SK-N-SH (cell line): Measurements from ENCODE around the gene CHPF2. TPM values are rescaled to one million over a fixed set of nuclear protein-coding genes. Genes with fewer than 3 reads are reported as not detected.

Experiments used
- CTCF ChIA-PET: fragments of 300-600, 350-600 bp; formaldehyde crosslinking; extraction: SDS; loops from one replicate; lab custom pipeline; 2021; lab: Yijun Ruan, JAX
- POLR2A ChIA-PET: fragments of 350-600 bp; sonication (Branson Sonifier 250); formaldehyde crosslinking; extraction: SDS; loops from one replicate; lab custom pipeline; 2020; ENCODE audit warnings: antibody characterized with exemption, inconsistent platforms; lab: Yijun Ruan, JAX
- DNase-seq: peaks from one replicate; pipeline ENCODE4 v3.0.0; 2012
- H2AFZ ChIP-seq: fragments of 200-600 bp; sonication (generic); 2 replicates; pipeline ENCODE4 v1.8.1; 2016; ENCODE audit warnings: antibody characterized with exemption, mild to moderate bottlenecking, low read depth
- H3F3A ChIP-seq: fragments of 200-600 bp; sonication (generic); replicated peaks from 2 replicates; pipeline ENCODE3; 2016; ENCODE audit warnings: antibody characterized with exemption, mild to moderate bottlenecking; ENCODE audit not compliant: insufficient read depth
- H3K27ac ChIP-seq, 2 experiments: fragments of 200-500 bp in 1 of 2; fragments of 200-600 bp in 1 of 2; sonication (Bioruptor generic) in 1 of 2; sonication (generic), shearing (Covaris generic) in 1 of 2; 2 replicates each; pipeline versions ENCODE4 v1.5.1 to v1.6.1; 2014 to 2016; ENCODE audit warnings: low read depth in 2 of 2, inconsistent platforms in 1 of 2, low read length in 1 of 2, mild to moderate bottlenecking in 1 of 2, mixed read lengths in 1 of 2
- H3K27me3 ChIP-seq: fragments of 200-600 bp; sonication (generic), shearing (Covaris generic); 2 replicates; pipeline ENCODE4 v1.6.1; 2016; ENCODE audit warnings: mixed run types; ENCODE audit not compliant: insufficient read depth
- H3K36me3 ChIP-seq, 2 experiments: fragments of 200-500 bp in 1 of 2; fragments of 200-600 bp in 1 of 2; sonication (Bioruptor generic) in 1 of 2; sonication (generic) in 1 of 2; replicated peaks in 1 of 2; 2 replicates each; pipeline versions ENCODE3 to v1.5.1; 2014 to 2016; ENCODE audit warnings: low read length in 1 of 2, mild to moderate bottlenecking in 1 of 2; ENCODE audit not compliant: insufficient read depth in 2 of 2, control insufficient read depth in 1 of 2
- H3K4me1 ChIP-seq, 2 experiments: fragments of 200-500 bp in 1 of 2; fragments of 200-600 bp in 1 of 2; sonication (Bioruptor generic) in 1 of 2; sonication (generic), shearing (Covaris generic) in 1 of 2; 2 replicates each; pipeline versions ENCODE4 v1.5.1 to v1.6.1; 2014 to 2016; ENCODE audit warnings: low read depth in 1 of 2, low read length in 1 of 2, mixed run types in 1 of 2; ENCODE audit not compliant: insufficient read depth in 2 of 2, control insufficient read depth in 1 of 2
- H3K4me2 ChIP-seq: fragments of 200-600 bp; sonication (generic), shearing (Covaris generic); 2 replicates; pipeline ENCODE4 v1.6.1; 2017; ENCODE audit warnings: mixed run types
- H3K4me3 ChIP-seq, 2 experiments: fragments of 200-500 bp in 1 of 2; fragments of 200-600 bp in 1 of 2; sonication (Bioruptor generic) in 1 of 2; sonication (generic), shearing (Covaris generic) in 1 of 2; 2 replicates each; pipeline versions ENCODE4 v1.5.1 to v1.8.1; 2014 to 2016; ENCODE audit warnings: low read depth in 2 of 2, inconsistent platforms in 1 of 2, low read length in 1 of 2, mild to moderate bottlenecking in 1 of 2, mixed read lengths in 1 of 2, moderate library complexity in 1 of 2
- H3K79me2 ChIP-seq: fragments of 200-600 bp; sonication (generic); 2 replicates; pipeline ENCODE4 v1.8.1; 2017; ENCODE audit warnings: mild to moderate bottlenecking; ENCODE audit not compliant: insufficient read depth
- H3K9ac ChIP-seq: fragments of 200-600 bp; sonication (generic); 2 replicates; pipeline ENCODE4 v1.6.1; 2017; ENCODE audit warnings: mixed run types
- H3K9me2 ChIP-seq: fragments of 200-600 bp; sonication (generic); 2 replicates; pipeline ENCODE4 v1.6.1; 2017; ENCODE audit warnings: mixed run types
- H3K9me3 ChIP-seq: fragments of 200-600 bp; sonication (generic); 2 replicates; pipeline ENCODE4 v1.6.1; 2017; ENCODE audit warnings: mixed run types, mild to moderate bottlenecking, moderate library complexity
- H4K20me1 ChIP-seq: fragments of 200-600 bp; sonication (generic); 2 replicates; pipeline ENCODE4 v1.6.1; 2017; ENCODE audit warnings: mild to moderate bottlenecking, mixed run types; ENCODE audit not compliant: insufficient read depth
- ELF1 ChIP-seq: IDR thresholded peaks from 2 replicates; pipeline ENCODE4 v1.4.0; 2012
- EZH2phosphoT487 ChIP-seq: fragments of 200-600 bp; sonication (generic); IDR thresholded peaks from 2 replicates; pipeline ENCODE4 v1.6.1; 2017; ENCODE audit warnings: low read depth, mixed run types, mild to moderate bottlenecking, antibody characterized with exemption, moderate library complexity, borderline replicate concordance
- FOSL2 ChIP-seq: IDR thresholded peaks from 2 replicates; pipeline ENCODE4 v1.4.0; 2012; ENCODE audit warnings: low read depth, mild to moderate bottlenecking, moderate library complexity, borderline replicate concordance
- FOXJ3 ChIP-seq: sonication (generic); formaldehyde crosslinking; IDR thresholded peaks from 2 replicates; pipeline ENCODE4 v1.5.1; 2020; ENCODE audit warnings: mild to moderate bottlenecking, missing genetic modification reagents
- FOXM1 ChIP-seq: IDR thresholded peaks from 2 replicates; pipeline ENCODE4 v1.4.0; 2012; ENCODE audit warnings: low read depth, mild to moderate bottlenecking
- GATA2 ChIP-seq: sonication (generic); formaldehyde crosslinking; IDR thresholded peaks from 2 replicates; pipeline ENCODE4 v1.5.0; 2020; ENCODE audit warnings: mild to moderate bottlenecking, missing genetic modification reagents
- IRF3 ChIP-seq: fragments of 150-350 bp; IDR thresholded peaks from 2 replicates; pipeline ENCODE4 v1.6.1; 2016; ENCODE audit warnings: mild to moderate bottlenecking, low read depth, low read length
- JUND ChIP-seq: IDR thresholded peaks from 2 replicates; pipeline ENCODE4 v1.4.0; 2012
- MAX ChIP-seq: IDR thresholded peaks from 2 replicates; pipeline ENCODE4 v1.4.0; 2012; ENCODE audit warnings: low read depth
- MXI1 ChIP-seq: IDR thresholded peaks from 2 replicates; pipeline ENCODE4 v1.6.1; 2012; ENCODE audit warnings: mild to moderate bottlenecking, low read depth, low read length, improper control_type of control experiment
- NFIC ChIP-seq: IDR thresholded peaks from 2 replicates; pipeline ENCODE4 v1.4.0; 2012; ENCODE audit warnings: borderline replicate concordance
- PBX3 ChIP-seq: IDR thresholded peaks from 2 replicates; pipeline ENCODE4; 2012
- POLR2AphosphoS5 ChIP-seq: IDR thresholded peaks from 2 replicates; pipeline ENCODE4 v1.6.1; 2012; ENCODE audit warnings: low read depth, low read length
- RAD21 ChIP-seq: IDR thresholded peaks from 2 replicates; pipeline ENCODE4 v1.6.1; 2012; ENCODE audit warnings: mild to moderate bottlenecking, low read length
- RCOR1 ChIP-seq: fragments of 150-350 bp; IDR thresholded peaks from 2 replicates; pipeline ENCODE4 v1.6.1; 2017; ENCODE audit warnings: antibody characterized with exemption, low read length
- RXRA ChIP-seq: IDR thresholded peaks from 2 replicates; pipeline ENCODE4 v1.4.0; 2012; ENCODE audit warnings: low read depth, mild to moderate bottlenecking, borderline replicate concordance
- SIN3A ChIP-seq: IDR thresholded peaks from 2 replicates; pipeline ENCODE4 v1.6.1; 2012; ENCODE audit warnings: low read depth, mild to moderate bottlenecking, low read length, moderate library complexity, borderline replicate concordance
- SMC3 ChIP-seq: IDR thresholded peaks from 2 replicates; pipeline ENCODE4 v1.6.1; 2012; ENCODE audit warnings: low read depth, low read length, improper control_type of control experiment
- TCF12 ChIP-seq: IDR thresholded peaks from 2 replicates; pipeline ENCODE4 v1.4.0; 2012
- TEAD4 ChIP-seq: IDR thresholded peaks from 2 replicates; pipeline ENCODE4 v1.4.0; 2012; ENCODE audit warnings: mild to moderate bottlenecking, borderline replicate concordance; ENCODE audit not compliant: insufficient read depth
- USF1 ChIP-seq: IDR thresholded peaks from 2 replicates; pipeline ENCODE4 v1.4.0; 2012; ENCODE audit warnings: low read depth, borderline replicate concordance
- WGBS: methylation state at CpG from one replicate; pipeline ENCODE4 v1.1.6; 2017; ENCODE audit warnings: low lambda C conversion rate; 5-methylcytosine and 5-hydroxymethylcytosine counted together
- polyA plus RNA-seq, 3 experiments: library from polyadenylated mRNA; depleted of rRNA; stranded (reverse); fragments of >200 nt; gene quantifications; 2 replicates each; pipeline ENCODE4 v1.2.3, GENCODE V29; 2012

The CHPF2 gene
- polyA plus RNA-seq, 1 of the 3 experiments (the other 2 are of a cell fraction), result 68.6 TPM

GRCh38 chr7:151229249-151229648, 3.0 kb upstream of the CHPF2 start:
- Histone ChIP-seq H2AFZ (no peak overlapping the region), H3K9ac (no peak overlapping the region), H3F3A (peaks cover 9% of the 10 kb centered on the region), H3K4me2 (no peak overlapping the region), H3K79me2 (peaks cover 50% of the 10 kb centered on the region), H3K27ac (no peak overlapping the region), H3K36me3 (peaks cover 17 to 22% of the 10 kb centered on the region in 2 experiments), H3K4me3 (no peak overlapping the region), H3K27me3 (no peaks in the 10 kb centered on the region), H3K4me1 (peaks cover 16 to 38% of the 10 kb centered on the region in 2 experiments), H3K9me2 (no peaks in the 10 kb centered on the region), H4K20me1 (peaks cover 11% of the 10 kb centered on the region), H3K9me3 (no peaks in the 10 kb centered on the region)
- 86% methylated on average over 10 of the region's 10 CpGs for WGBS
- no peak for DNase-seq
- ChIA-PET CTCF (interaction anchor here (4.9 kb wide), 1 partner anchor 14 kb away, joined by 46 read pairs; no protein-coding TSS in a partner anchor), POLR2A (no interaction called here)
- TF ChIP-seq RAD21 (no peak), FOSL2 (no peak), GATA2 (CRISPR knock-in tag) (no peak), EZH2phosphoT487 (no peak), POLR2AphosphoS5 (no peak), NFIC (no peak), RCOR1 (no peak), TEAD4 (no peak), MXI1 (no peak), SMC3 (no peak), FOXJ3 (CRISPR knock-in tag) (no peak), ELF1 (no peak), IRF3 (no peak), RXRA (no peak)

GRCh38 chr7:151231080-151231479, 1.2 kb upstream of the CHPF2 start:
- no peaks in the 10 kb centered on the region for H3K9me2 ChIP-seq
- CTCF ChIA-PET, result interaction anchor here (7.7 kb wide), 1 partner anchor 14 kb away, joined by 122 read pairs; no protein-coding TSS in a partner anchor

More at GRCh38 chr7:151231080-151231479, 1.2 kb upstream of the CHPF2 start:
- peak overlapping the region; percentile 11; the same call in 1 of the 2 replicates for H2AFZ ChIP-seq
- no peaks in the 10 kb centered on the region for H3K9me3 ChIP-seq
- peaks cover 14 to 23% of the 10 kb centered on the region in 2 experiments for H3K36me3 ChIP-seq
- no peak overlapping the region for H3K4me3 ChIP-seq
- peak overlapping the region; percentile 94; the same call in 1 of the 2 replicates for H3K4me2 ChIP-seq
- no peaks in the 10 kb centered on the region for H3K27me3 ChIP-seq
- no peak overlapping the region for H3K27ac ChIP-seq
- WGBS, result 92% methylated on average over 1 of the region's 1 CpG
- TF ChIP-seq GATA2 (CRISPR knock-in tag) (no peak), ELF1 (no peak), USF1 (no peak), FOXM1 (no peak), PBX3 (no peak), TCF12 (no peak), MAX (no peak), EZH2phosphoT487 (no peak), FOSL2 (no peak), IRF3 (no peak), RCOR1 (no peak), SIN3A (no peak), JUND (no peak)
- no peak overlapping the region for H3K9ac ChIP-seq
- H3K4me1 ChIP-seq, result peaks cover 11 to 31% of the 10 kb centered on the region in 2 experiments
- POLR2A ChIA-PET, result no interaction called here
- DNase-seq, result no peak
- peaks cover 52% of the 10 kb centered on the region for H3K79me2 ChIP-seq
- peaks cover 30% of the 10 kb centered on the region for H4K20me1 ChIP-seq
- H3F3A ChIP-seq, result peaks cover 13% of the 10 kb centered on the region
